PC-3 (cell line): ENCODE measurements around the gene NFATC1. TPM values are rescaled to one million over a fixed set of nuclear protein-coding genes. Genes with fewer than 3 reads are reported as not detected.

ENCODE experiments used
- ATAC-seq: fragments of 200-7000 bp; cut with Tn5 transposase; 2 replicates; pipeline ENCODE4 v1.9.1; 2020; ENCODE audit warnings: mild to moderate bottlenecking, moderate library complexity
- BruUV-seq: library from RNA; stranded (reverse); fragments of 400-500 nt; replicated peaks from 2 replicates; lab custom pipeline; 2021; lab: Mats Ljungman, UMichigan
- CTCF ChIA-PET: fragments of 300-600 bp; sonication (Branson Sonifier 250); formaldehyde crosslinking; loops from one replicate; lab custom pipeline; 2022; ENCODE audit warnings: antibody characterized with exemption; lab: Charles Lee
- POLR2A ChIA-PET: fragments of 300-600 bp; sonication (Branson Sonifier 250); formaldehyde crosslinking; loops from one replicate; lab custom pipeline; 2022; ENCODE audit warnings: antibody characterized with exemption; ENCODE audit not compliant: unreplicated experiment; lab: Charles Lee
- DNase-seq: peaks from one replicate; pipeline ENCODE4 v3.0.0-alpha.2; 2015
- H2AFZ ChIP-seq: fragments of 300-600 bp; sonication (generic); 2 replicates; pipeline ENCODE4 v1.6.0; 2016; ENCODE audit warnings: antibody characterized with exemption, low read length
- H3F3A ChIP-seq: fragments of 300-600 bp; sonication (generic); one replicate; pipeline ENCODE4 v1.6.0; 2017; ENCODE audit warnings: antibody characterized with exemption, low read length, control low read depth, mild to moderate bottlenecking; ENCODE audit not compliant: unreplicated experiment
- H3K27ac ChIP-seq: fragments of 300-600 bp; sonication (generic); 2 replicates; pipeline ENCODE4 v1.5.1; 2016; ENCODE audit warnings: mild to moderate bottlenecking, low read length
- H3K27me3 ChIP-seq: fragments of 300-600 bp; sonication (generic); 2 replicates; pipeline ENCODE4 v1.6.1; 2016; ENCODE audit warnings: low read length, mixed read lengths
- H3K36me3 ChIP-seq: fragments of 300-600 bp; sonication (generic); 2 replicates; pipeline ENCODE4 v1.6.1; 2016; ENCODE audit warnings: low read depth, mixed run types, low read length, mixed read lengths
- H3K4me1 ChIP-seq: fragments of 300-600 bp; sonication (generic); 2 replicates; pipeline ENCODE4 v1.5.1; 2016; ENCODE audit warnings: low read length; ENCODE audit not compliant: insufficient read depth
- H3K4me2 ChIP-seq: fragments of 300-600 bp; sonication (generic); 2 replicates; pipeline ENCODE4 v1.6.0; 2016; ENCODE audit warnings: low read length
- H3K4me3 ChIP-seq: fragments of 300-600 bp; sonication (generic); 2 replicates; pipeline ENCODE4 v1.5.1; 2016; ENCODE audit warnings: mild to moderate bottlenecking, low read length, mixed read lengths
- H3K79me2 ChIP-seq: fragments of 300-600 bp; sonication (generic); 2 replicates; pipeline ENCODE4 v1.6.1; 2017; ENCODE audit warnings: low read length, mixed read lengths
- H3K9ac ChIP-seq: fragments of 300-600 bp; sonication (generic); 2 replicates; pipeline ENCODE4 v1.6.0; 2016; ENCODE audit warnings: mild to moderate bottlenecking, low read length
- H3K9me2 ChIP-seq: fragments of 300-600 bp; sonication (generic); replicated peaks from 2 replicates; pipeline ENCODE4 v1.6.1; 2016; ENCODE audit warnings: mixed run types, low read length, mixed read lengths
- H3K9me3 ChIP-seq: fragments of 300-600 bp; sonication (generic); 2 replicates; pipeline ENCODE4 v1.6.1; 2016; ENCODE audit warnings: low read length, mixed read lengths
- H4K20me1 ChIP-seq: fragments of 300-600 bp; sonication (generic); 2 replicates; pipeline ENCODE4 v1.6.1; 2016; ENCODE audit warnings: low read length, mixed read lengths
- EZH2 ChIP-seq: fragments of 300-600 bp; sonication (generic); IDR thresholded peaks from one replicate; pipeline ENCODE4 v1.6.1; 2017; ENCODE audit warnings: antibody characterized with exemption, mild to moderate bottlenecking, low read length; ENCODE audit not compliant: unreplicated experiment
- EZH2phosphoT487 ChIP-seq: fragments of 300-600 bp; sonication (generic); IDR thresholded peaks from 2 replicates; pipeline ENCODE4 v1.6.1; 2018; ENCODE audit warnings: mild to moderate bottlenecking, antibody characterized with exemption, low read length, borderline replicate concordance
- intact Hi-C: fragments of 100-400 bp; cut with micrococcal nuclease; formaldehyde crosslinking; loops from 2 replicates; pipeline ENCODE4 v1.9.0; 2023
- total RNA-seq: library from RNA; depleted of rRNA; stranded (reverse); fragments of >200 nt; gene quantifications from 2 replicates; pipeline ENCODE4 v1.2.3, GENCODE V29; 2014
- TF ChIP-seq, protein P1 (sequence below): fragments of 300-600 bp; sonication (generic); conservative IDR thresholded peaks from 2 replicates; pipeline ENCODE4 v1.5.1; 2017; ENCODE audit warnings: antibody characterized with exemption, low read depth, mild to moderate bottlenecking, low read length

NFATC1 gene
- total RNA-seq, 1 experiment from 2014 or later, result 5.9 TPM

DNA sequence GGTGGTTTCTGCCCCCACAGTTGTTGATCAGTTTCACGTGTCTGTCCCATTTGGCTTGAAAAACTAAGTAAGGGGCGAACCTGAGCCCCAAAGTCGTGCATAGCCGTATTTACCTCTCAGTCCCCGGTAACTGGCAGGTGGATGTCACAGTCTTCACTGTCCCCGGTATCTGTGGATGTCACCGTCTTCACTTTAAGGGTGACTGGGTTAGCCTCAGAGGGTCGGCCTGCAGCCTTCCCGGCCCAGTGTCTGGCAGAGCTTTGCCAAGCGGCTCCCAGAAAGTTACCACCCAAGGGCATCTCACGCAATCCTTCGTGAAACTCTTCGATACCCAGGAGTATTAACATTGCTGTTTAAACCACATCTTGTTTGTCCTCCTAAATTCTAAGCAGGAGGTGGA lies 158.6 kb downstream of the NFATC1 start:
- Histone ChIP-seq H2AFZ (no peak overlapping the region), H4K20me1 (no peaks in the 10 kb centered on the region), H3K4me1 (no peaks in the 10 kb centered on the region), H3K27me3 (peaks cover 20% of the 10 kb centered on the region), H3K79me2 (no peaks in the 10 kb centered on the region), H3K9ac (no peak overlapping the region), H3K36me3 (no peaks in the 10 kb centered on the region), H3K9me2 (no peaks in the 10 kb centered on the region), H3K27ac (no peak overlapping the region), H3K9me3 (no peaks in the 10 kb centered on the region), H3K4me2 (no peak overlapping the region), H3K4me3 (no peak overlapping the region), H3F3A (no peaks in the 10 kb centered on the region)
- ChIA-PET CTCF (no interaction called here), POLR2A (no interaction called here)
- DNase-seq (no peak), ATAC-seq (no peak)
- intact Hi-C loops, result no loop called here
- TF ChIP-seq, protein P1, sequence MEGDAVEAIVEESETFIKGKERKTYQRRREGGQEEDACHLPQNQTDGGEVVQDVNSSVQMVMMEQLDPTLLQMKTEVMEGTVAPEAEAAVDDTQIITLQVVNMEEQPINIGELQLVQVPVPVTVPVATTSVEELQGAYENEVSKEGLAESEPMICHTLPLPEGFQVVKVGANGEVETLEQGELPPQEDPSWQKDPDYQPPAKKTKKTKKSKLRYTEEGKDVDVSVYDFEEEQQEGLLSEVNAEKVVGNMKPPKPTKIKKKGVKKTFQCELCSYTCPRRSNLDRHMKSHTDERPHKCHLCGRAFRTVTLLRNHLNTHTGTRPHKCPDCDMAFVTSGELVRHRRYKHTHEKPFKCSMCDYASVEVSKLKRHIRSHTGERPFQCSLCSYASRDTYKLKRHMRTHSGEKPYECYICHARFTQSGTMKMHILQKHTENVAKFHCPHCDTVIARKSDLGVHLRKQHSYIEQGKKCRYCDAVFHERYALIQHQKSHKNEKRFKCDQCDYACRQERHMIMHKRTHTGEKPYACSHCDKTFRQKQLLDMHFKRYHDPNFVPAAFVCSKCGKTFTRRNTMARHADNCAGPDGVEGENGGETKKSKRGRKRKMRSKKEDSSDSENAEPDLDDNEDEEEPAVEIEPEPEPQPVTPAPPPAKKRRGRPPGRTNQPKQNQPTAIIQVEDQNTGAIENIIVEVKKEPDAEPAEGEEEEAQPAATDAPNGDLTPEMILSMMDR, result no peak
- TF ChIP-seq EZH2 (no peak), EZH2phosphoT487 (no peak)
- no TSS peak for BruUV-seq

DNA sequence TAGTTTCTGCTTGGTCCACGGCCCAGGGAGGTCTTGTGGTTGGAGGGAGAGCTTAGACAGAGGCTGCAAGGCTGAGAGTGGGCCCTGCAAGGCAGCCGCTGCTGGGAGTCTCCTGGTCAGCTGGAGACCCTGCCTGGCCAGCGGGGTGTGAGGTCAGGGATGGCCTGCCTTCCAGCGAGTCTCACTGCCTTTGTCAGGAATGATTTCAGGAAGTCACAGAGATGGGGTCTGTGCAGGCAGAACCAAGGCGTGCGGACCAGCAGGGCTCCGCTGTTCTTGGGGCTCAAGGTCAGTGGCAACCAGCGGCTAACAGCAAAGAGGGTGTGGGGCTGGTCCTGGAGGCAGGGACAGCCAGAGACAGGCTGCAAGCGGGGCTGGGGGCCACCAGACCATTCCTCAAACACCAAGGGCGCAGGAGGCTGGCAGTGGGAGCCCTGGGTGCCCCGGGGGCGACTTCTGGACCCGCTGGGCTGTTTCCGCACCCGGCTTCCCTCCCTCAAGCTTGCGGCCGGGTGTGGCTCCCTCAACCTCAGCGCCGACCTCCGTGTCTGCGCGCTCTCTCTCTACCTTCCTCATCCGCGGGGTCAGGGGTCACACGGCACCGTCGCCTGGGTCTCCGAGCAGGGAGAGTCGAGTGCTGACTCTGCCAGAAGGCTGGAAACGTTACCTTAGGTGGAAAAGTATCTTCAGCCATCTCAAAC lies 159.4 kb downstream of the NFATC1 start:
- CTCF ChIA-PET, result no interaction called here
- Histone ChIP-seq H3K79me2 (no peaks in the 10 kb centered on the region), H2AFZ (no peak overlapping the region), H3K4me3 (no peak overlapping the region), H3K36me3 (no peaks in the 10 kb centered on the region), H3K27ac (no peak overlapping the region), H3K9ac (no peak overlapping the region), H3K4me2 (no peak overlapping the region), H4K20me1 (no peaks in the 10 kb centered on the region), H3K9me3 (no peaks in the 10 kb centered on the region), H3K27me3 (peaks cover 20% of the 10 kb centered on the region), H3F3A (no peaks in the 10 kb centered on the region), H3K9me2 (no peaks in the 10 kb centered on the region), H3K4me1 (no peaks in the 10 kb centered on the region)
- intact Hi-C loops, result no loop called here
- ATAC-seq (no peak), DNase-seq (no peak)
- TF ChIP-seq, protein P1, result no peak
- no peak for TF ChIP-seq EZH2
- no peak for TF ChIP-seq EZH2phosphoT487
- POLR2A ChIA-PET, result no interaction called here
- BruUV-seq, result no TSS peak

DNA sequence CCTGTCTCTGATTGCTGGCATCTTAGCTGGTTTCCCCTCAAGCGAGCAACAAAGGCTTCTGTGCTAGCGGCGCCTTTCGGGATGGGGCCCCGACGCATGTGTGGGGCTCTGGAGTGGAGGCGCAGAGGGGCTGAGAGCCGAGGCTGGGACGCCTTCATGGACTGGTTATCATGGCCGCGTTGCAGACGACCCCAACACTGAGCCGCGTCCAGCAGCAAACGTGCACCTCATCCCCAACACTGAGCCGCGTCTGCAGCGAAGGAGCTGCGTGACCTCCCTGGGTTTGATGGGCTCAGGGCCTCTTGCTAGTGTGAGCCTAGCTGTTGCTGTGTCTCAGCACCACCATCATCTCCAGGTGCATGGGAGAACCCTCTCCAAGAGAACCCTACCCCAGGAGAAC lies 160.2 kb downstream of the NFATC1 start:
- no peak overlapping the region for H3K4me2 ChIP-seq
- BruUV-seq, result no TSS peak
- ATAC-seq, result no peak
- H3F3A ChIP-seq, result no peaks in the 10 kb centered on the region
- intact Hi-C loops, result no loop called here
- POLR2A ChIA-PET, result no interaction called here
- H2AFZ ChIP-seq, result no peak overlapping the region
- H3K9me2 ChIP-seq, result no peaks in the 10 kb centered on the region
- no peaks in the 10 kb centered on the region for H3K9me3 ChIP-seq
- no peak for TF ChIP-seq EZH2phosphoT487
- no peak for TF ChIP-seq EZH2
- TF ChIP-seq, protein P1, result no peak
- no peaks in the 10 kb centered on the region for H3K36me3 ChIP-seq
- H3K27ac ChIP-seq, result no peak overlapping the region
- no peak for DNase-seq
- no peak overlapping the region for H3K9ac ChIP-seq
- CTCF ChIA-PET, result no interaction called here
- no peaks in the 10 kb centered on the region for H3K4me1 ChIP-seq
- H4K20me1 ChIP-seq, result no peaks in the 10 kb centered on the region
- peaks cover 20% of the 10 kb centered on the region for H3K27me3 ChIP-seq
- no peaks in the 10 kb centered on the region for H3K79me2 ChIP-seq
- no peak overlapping the region for H3K4me3 ChIP-seq
